ENCODE measurements around the gene ADGRL4. TPM values are rescaled to one million over a fixed set of nuclear protein-coding genes. Genes with fewer than 3 reads are reported as not detected.

Gene ADGRL4
- total and polyA plus RNA-seq, 9 of the 15 experiments (the other 6 are each of a cell fraction or from before 2014, with no cell fraction given), result not detected

DNA sequence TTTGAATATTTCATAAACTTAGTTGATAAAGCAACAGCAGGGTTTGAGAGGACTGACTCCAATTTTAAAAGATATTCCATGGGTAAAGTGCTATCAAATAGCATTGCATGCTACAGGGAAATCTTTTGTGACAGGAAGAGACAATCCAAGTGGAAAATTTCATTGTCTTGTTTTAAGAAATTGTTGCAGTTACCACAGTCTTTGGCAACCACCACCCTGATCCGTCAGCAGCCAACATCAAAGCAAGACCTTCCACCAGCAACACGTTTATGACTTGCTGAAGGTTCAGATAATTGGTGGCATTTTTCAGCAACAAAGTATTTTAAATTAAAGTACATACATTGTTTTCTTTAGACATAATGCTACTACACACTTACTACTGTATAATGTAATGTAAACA lies 47.8 kb downstream of the ADGRL4 start (continued):
- TF ChIP-seq, protein P1, sequence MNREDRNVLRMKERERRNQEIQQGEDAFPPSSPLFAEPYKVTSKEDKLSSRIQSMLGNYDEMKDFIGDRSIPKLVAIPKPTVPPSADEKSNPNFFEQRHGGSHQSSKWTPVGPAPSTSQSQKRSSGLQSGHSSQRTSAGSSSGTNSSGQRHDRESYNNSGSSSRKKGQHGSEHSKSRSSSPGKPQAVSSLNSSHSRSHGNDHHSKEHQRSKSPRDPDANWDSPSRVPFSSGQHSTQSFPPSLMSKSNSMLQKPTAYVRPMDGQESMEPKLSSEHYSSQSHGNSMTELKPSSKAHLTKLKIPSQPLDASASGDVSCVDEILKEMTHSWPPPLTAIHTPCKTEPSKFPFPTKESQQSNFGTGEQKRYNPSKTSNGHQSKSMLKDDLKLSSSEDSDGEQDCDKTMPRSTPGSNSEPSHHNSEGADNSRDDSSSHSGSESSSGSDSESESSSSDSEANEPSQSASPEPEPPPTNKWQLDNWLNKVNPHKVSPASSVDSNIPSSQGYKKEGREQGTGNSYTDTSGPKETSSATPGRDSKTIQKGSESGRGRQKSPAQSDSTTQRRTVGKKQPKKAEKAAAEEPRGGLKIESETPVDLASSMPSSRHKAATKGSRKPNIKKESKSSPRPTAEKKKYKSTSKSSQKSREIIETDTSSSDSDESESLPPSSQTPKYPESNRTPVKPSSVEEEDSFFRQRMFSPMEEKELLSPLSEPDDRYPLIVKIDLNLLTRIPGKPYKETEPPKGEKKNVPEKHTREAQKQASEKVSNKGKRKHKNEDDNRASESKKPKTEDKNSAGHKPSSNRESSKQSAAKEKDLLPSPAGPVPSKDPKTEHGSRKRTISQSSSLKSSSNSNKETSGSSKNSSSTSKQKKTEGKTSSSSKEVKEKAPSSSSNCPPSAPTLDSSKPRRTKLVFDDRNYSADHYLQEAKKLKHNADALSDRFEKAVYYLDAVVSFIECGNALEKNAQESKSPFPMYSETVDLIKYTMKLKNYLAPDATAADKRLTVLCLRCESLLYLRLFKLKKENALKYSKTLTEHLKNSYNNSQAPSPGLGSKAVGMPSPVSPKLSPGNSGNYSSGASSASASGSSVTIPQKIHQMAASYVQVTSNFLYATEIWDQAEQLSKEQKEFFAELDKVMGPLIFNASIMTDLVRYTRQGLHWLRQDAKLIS (CRISPR knock-in tag; IDR thresholded peaks at IDR 0.05), result no peak
- TF ChIP-seq TBP (optimal IDR thresholded peaks at IDR 0.05; ENCODE audit: low read depth, low read length), result no peak
- no peak for TF ChIP-seq ZNF778 (CRISPR knock-in tag; IDR thresholded peaks at IDR 0.05)
- TF ChIP-seq NFIC (IDR thresholded peaks at IDR 0.05), result no peak
- TF ChIP-seq HDAC2 (IDR thresholded peaks at IDR 0.05), result no peak
- TF ChIP-seq CBFA2T3 (IDR thresholded peaks at IDR 0.05), result no peak
- TF ChIP-seq TOE1 (IDR thresholded peaks at IDR 0.05; ENCODE audit: borderline replicate concordance), result no peak
- no peak for TF ChIP-seq TOE1 (CRISPR knock-in tag; IDR thresholded peaks at IDR 0.05; ENCODE audit: borderline replicate concordance, low read depth)

DNA sequence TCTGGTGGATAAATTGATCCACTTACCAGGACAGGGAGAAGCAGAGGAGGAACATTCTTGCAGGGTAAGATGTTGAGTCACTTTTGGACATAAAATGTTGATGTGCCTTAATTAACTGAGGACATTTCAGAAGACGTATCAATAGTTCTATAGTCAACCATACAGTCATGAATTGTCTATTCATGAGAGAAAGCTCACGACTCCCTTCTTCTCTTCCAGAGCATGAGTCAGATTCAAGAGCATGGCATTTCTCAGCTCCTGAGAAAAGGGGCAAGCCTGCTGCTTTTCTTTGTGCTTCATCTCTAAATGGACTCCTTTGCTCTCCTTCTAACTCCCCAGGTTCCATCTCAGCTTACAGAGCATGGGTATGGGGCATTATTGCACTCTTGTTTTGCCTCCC lies 55.7 kb downstream of the ADGRL4 start:
- Histone ChIP-seq H4K20me1 (replicated peaks; ENCODE audit: control insufficient read depth, insufficient read depth, low read length) (no peaks in the 10 kb centered on the region), H2AFZ (ENCODE audit: low read depth, low read length) (no peak overlapping the region)
- no TSS peak for BruUV-seq (replicated peaks)
- TF ChIP-seq ZBTB1 (CRISPR knock-in tag; IDR thresholded peaks at IDR 0.05; ENCODE audit: borderline replicate concordance, low read depth) (no peak), MEF2A (IDR thresholded peaks at IDR 0.05; ENCODE audit: control insufficient read depth, low read depth, low read length) (no peak), RBM15 (IDR thresholded peaks at IDR 0.05; ENCODE audit: insufficient read depth, low read length) (no peak), ZNF507 (tag; conservative IDR thresholded peaks at IDR 0.05) (no peak), DMBX1 (CRISPR knock-in tag; IDR thresholded peaks at IDR 0.05; ENCODE audit: borderline replicate concordance) (no peak), KDM4B (IDR thresholded peaks at IDR 0.05; ENCODE audit: borderline replicate concordance in 2 of 2, low read depth in 1 of 2) (no peak)
- TF ChIP-seq, protein P2, sequence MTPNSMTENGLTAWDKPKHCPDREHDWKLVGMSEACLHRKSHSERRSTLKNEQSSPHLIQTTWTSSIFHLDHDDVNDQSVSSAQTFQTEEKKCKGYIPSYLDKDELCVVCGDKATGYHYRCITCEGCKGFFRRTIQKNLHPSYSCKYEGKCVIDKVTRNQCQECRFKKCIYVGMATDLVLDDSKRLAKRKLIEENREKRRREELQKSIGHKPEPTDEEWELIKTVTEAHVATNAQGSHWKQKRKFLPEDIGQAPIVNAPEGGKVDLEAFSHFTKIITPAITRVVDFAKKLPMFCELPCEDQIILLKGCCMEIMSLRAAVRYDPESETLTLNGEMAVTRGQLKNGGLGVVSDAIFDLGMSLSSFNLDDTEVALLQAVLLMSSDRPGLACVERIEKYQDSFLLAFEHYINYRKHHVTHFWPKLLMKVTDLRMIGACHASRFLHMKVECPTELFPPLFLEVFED (CRISPR knock-in tag; conservative IDR thresholded peaks at IDR 0.05), result no peak
- TF ChIP-seq, protein P3, sequence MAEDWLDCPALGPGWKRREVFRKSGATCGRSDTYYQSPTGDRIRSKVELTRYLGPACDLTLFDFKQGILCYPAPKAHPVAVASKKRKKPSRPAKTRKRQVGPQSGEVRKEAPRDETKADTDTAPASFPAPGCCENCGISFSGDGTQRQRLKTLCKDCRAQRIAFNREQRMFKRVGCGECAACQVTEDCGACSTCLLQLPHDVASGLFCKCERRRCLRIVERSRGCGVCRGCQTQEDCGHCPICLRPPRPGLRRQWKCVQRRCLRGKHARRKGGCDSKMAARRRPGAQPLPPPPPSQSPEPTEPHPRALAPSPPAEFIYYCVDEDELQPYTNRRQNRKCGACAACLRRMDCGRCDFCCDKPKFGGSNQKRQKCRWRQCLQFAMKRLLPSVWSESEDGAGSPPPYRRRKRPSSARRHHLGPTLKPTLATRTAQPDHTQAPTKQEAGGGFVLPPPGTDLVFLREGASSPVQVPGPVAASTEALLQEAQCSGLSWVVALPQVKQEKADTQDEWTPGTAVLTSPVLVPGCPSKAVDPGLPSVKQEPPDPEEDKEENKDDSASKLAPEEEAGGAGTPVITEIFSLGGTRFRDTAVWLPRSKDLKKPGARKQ (CRISPR knock-in tag; IDR thresholded peaks at IDR 0.05), result no peak

More for the DNA sequence above, 55.7 kb downstream of the ADGRL4 start:
- WGBS (ENCODE audit: insufficient coverage, low coverage, missing lambda C conversion rate), result 0% methylated on average over 2 of the region's 2 CpGs
- no peaks in the 10 kb centered on the region for H3K4me1 ChIP-seq (replicated peaks in 1 of 2; ENCODE audit: control insufficient read depth in 2 of 2, insufficient read depth in 2 of 2, low read length in 2 of 2)
- H3K4me3 ChIP-seq, result no peak overlapping the region
- no peak overlapping the region for H3K27ac ChIP-seq (ENCODE audit: extremely low read depth, low read depth, low read length)
- H3K9me1 ChIP-seq (ENCODE audit: control insufficient read depth, insufficient read depth, low read length), result no peaks in the 10 kb centered on the region
- in situ Hi-C loops (cut with MboI) (no loop called here), intact Hi-C loops (cut with micrococcal nuclease) (no loop called here)
- no peaks in the 10 kb centered on the region for H3K27me3 ChIP-seq (ENCODE audit: control insufficient read depth in 2 of 2, insufficient read depth in 2 of 2, low read length in 2 of 2)
- no peak for FAIRE-seq
- H3K36me3 ChIP-seq (ENCODE audit: control insufficient read depth, insufficient read depth, low read length), result no peaks in the 10 kb centered on the region
- ChIA-PET POLR2A (no interaction called here), CTCF (ENCODE audit: low intra/inter-chr PET ratio) (no interaction called here)
- no peak for DNase-seq (ENCODE audit: extremely low read depth in 1 of 4, low spot score in 3 of 4)
- no peak overlapping the region for H3K9ac ChIP-seq (ENCODE audit: insufficient read depth in 1 of 2, low read depth in 2 of 2, low read length in 2 of 2)
- H3K9me3 ChIP-seq (replicated peaks; ENCODE audit: control insufficient read depth, insufficient read depth, low read depth, low read length), result no peaks in the 10 kb centered on the region
- H3K79me2 ChIP-seq (ENCODE audit: control insufficient read depth, insufficient read depth, low read length), result no peaks in the 10 kb centered on the region
- no peak overlapping the region for H3K4me2 ChIP-seq (ENCODE audit: insufficient read depth, low read length)
- ATAC-seq, result no peak
